Panc1 (cell line): ENCODE data around the gene MICALL1. TPM values are rescaled to one million over a fixed set of nuclear protein-coding genes. Genes with fewer than 3 reads are reported as not detected.
"Not testable (repeated sequence)": the region's sequence is repeated elsewhere in the genome, so short reads cannot be mapped to it uniquely, and the experiment has no call there.

Source experiments
- ATAC-seq: fragments of 200-7000 bp; cut with Tn5 transposase; 2 replicates; pipeline ENCODE4 v1.9.1; 2020; ENCODE audit warnings: mild to moderate bottlenecking, moderate library complexity
- BruUV-seq: library from RNA; stranded (reverse); fragments of 400-500 nt; replicated peaks from 2 replicates; lab custom pipeline; 2021; lab: Mats Ljungman, UMichigan
- CTCF ChIA-PET: fragments of 300-600 bp; sonication (Branson Sonifier 250); formaldehyde crosslinking; loops from one replicate; lab custom pipeline; 2022; ENCODE audit warnings: antibody characterized with exemption; lab: Charles Lee
- POLR2A ChIA-PET: fragments of 300-600 bp; sonication (Branson Sonifier 250); formaldehyde crosslinking; loops from one replicate; lab custom pipeline; 2022; ENCODE audit warnings: antibody characterized with exemption; lab: Charles Lee
- DNase-seq: peaks from one replicate; pipeline ENCODE4 v3.0.0-alpha.2; 2010; ENCODE audit warnings: low read depth, low spot score
- H3K27ac ChIP-seq: 2 replicates; pipeline ENCODE4 v1.5.1; 2011; ENCODE audit warnings: mild to moderate bottlenecking, low read length, inconsistent platforms
- H3K27me3 ChIP-seq: fragments of 200-500 bp; sonication (Bioruptor generic); 2 replicates; pipeline ENCODE4 v1.6.0; 2014; ENCODE audit warnings: low read length, inconsistent platforms; ENCODE audit not compliant: control insufficient read depth, insufficient read depth
- H3K36me3 ChIP-seq: fragments of 200-500 bp; sonication (Bioruptor generic); 2 replicates; pipeline ENCODE4 v1.5.1; 2014; ENCODE audit warnings: inconsistent platforms, mild to moderate bottlenecking, low read length, moderate library complexity; ENCODE audit not compliant: control insufficient read depth, insufficient read depth
- H3K4me1 ChIP-seq: 2 replicates; pipeline ENCODE4 v1.5.1; 2011; ENCODE audit warnings: inconsistent platforms, mild to moderate bottlenecking, low read length, moderate library complexity; ENCODE audit not compliant: control insufficient read depth, insufficient read depth
- H3K4me3 ChIP-seq, 2 experiments: 2 replicates each; pipeline ENCODE4 v1.5.1; 2011 to 2012; ENCODE audit warnings: low read depth in 2 of 2, low read length in 2 of 2, mild to moderate bottlenecking in 2 of 2, inconsistent platforms in 1 of 2, moderate library complexity in 1 of 2
- H3K9me3 ChIP-seq: fragments of 200-500 bp; sonication (Bioruptor generic); 2 replicates; pipeline ENCODE4 v1.5.1; 2014; ENCODE audit warnings: low read depth, mild to moderate bottlenecking, inconsistent platforms, low read length, moderate library complexity; ENCODE audit not compliant: control insufficient read depth, insufficient read depth
- POLR2AphosphoS5 ChIP-seq: IDR thresholded peaks from 2 replicates; pipeline ENCODE4 v1.6.1; 2012; ENCODE audit warnings: mild to moderate bottlenecking, low read depth, low read length, moderate library complexity
- SIN3A ChIP-seq: IDR thresholded peaks from 2 replicates; pipeline ENCODE4 v1.6.1; 2012; ENCODE audit warnings: low read depth, mild to moderate bottlenecking, low read length, moderate library complexity, borderline replicate concordance; ENCODE audit not compliant: insufficient read depth
- TCF7L2 ChIP-seq: IDR thresholded peaks from 2 replicates; pipeline ENCODE4 v1.6.1; 2011; ENCODE audit warnings: mild to moderate bottlenecking, low read depth, low read length, inconsistent platforms
- in situ Hi-C: cut with HindIII; loops from 2 replicates; pipeline ENCODE4 v1.10.0; 2016; ENCODE audit warnings: low sequenced_read_pairs, low pct_unique_long_range_greater_than_20kb
- intact Hi-C: fragments of 100-400 bp; cut with micrococcal nuclease; formaldehyde crosslinking; loops from one replicate; pipeline ENCODE4 v1.10.0; 2022; ENCODE audit not compliant: unreplicated experiment
- total RNA-seq: library from RNA; stranded (reverse); gene quantifications from one replicate; pipeline ENCODE4 v1.2.1, GENCODE V29; 2021; ENCODE audit not compliant: unreplicated experiment
- TF ChIP-seq, protein P1 (sequence below): fragments of 450-650 bp; IDR thresholded peaks from 2 replicates; pipeline ENCODE4 v1.5.1; 2017; ENCODE audit warnings: mild to moderate bottlenecking
- TF ChIP-seq, protein P2 (sequence below), 2 experiments: IDR thresholded peaks; 2 replicates each; pipeline ENCODE4 v1.6.1; 2011 to 2012; ENCODE audit warnings: low read depth in 2 of 2, control low read depth in 1 of 2, low read length in 1 of 2, mild to moderate bottlenecking in 1 of 2, moderate library complexity in 1 of 2; ENCODE audit not compliant: insufficient read depth in 1 of 2

Gene MICALL1
- total RNA-seq, 1 experiment from 2014 or later = 34.5 TPM

DNA sequence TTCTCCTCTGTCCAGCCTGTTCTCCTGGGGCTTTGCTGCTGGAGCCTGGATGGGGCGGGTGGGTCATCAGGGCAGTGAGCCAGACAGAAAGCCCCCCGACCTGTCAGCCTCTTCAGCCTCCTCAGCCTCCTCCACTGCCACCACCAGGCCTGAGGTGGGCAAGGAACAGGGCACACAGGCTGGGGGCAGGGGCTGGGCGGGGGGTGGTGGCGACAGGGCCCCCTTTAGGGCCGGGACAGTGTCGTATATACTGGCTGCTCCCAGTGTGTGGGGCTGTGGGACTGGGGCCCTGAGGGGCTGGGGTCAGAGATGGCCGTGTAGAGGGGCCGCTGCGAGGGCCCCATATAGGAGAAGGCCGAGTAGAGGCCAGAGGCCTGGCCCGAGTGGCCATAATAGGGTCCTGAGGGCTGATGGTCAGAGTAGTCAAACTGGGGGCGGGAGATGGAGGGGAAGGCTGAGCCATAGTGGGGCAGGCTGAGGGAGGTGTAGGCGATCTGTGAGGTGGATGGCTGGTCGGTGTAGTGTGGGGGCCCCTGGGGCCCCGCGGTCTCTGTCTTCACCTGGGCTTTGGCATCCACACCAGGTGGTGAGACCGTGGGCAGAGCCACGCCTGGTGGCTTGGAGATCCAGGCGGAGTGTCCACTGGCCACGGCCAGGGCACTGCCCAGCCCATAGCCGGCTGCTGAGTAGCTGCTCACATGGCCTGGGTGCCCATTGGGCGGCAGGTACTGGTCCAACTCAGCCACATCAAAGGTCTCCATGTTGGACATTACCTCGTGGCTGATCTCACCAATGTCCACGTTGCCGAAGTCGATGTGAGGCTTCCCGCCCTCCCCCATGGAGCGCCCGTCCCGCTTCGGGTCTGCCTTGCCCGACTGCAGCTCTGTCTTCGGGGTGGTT, 67.4 kb downstream of the MICALL1 start:
- Histone ChIP-seq H3K4me3 (no peak overlapping the region), H3K27me3 (no peaks in the 10 kb centered on the region), H3K4me1 (no peaks in the 10 kb centered on the region), H3K9me3 (no peaks in the 10 kb centered on the region), H3K36me3 (no peaks in the 10 kb centered on the region), H3K27ac (no peak overlapping the region)
- in situ Hi-C loops (no loop called here), intact Hi-C loops (no loop called here)
- ATAC-seq (no peak), DNase-seq (no peak)
- CTCF ChIA-PET = no interaction called here
- TF ChIP-seq SIN3A = no peak
- TF ChIP-seq TCF7L2 = no peak
- no peak for TF ChIP-seq POLR2AphosphoS5
- TF ChIP-seq, protein P1, sequence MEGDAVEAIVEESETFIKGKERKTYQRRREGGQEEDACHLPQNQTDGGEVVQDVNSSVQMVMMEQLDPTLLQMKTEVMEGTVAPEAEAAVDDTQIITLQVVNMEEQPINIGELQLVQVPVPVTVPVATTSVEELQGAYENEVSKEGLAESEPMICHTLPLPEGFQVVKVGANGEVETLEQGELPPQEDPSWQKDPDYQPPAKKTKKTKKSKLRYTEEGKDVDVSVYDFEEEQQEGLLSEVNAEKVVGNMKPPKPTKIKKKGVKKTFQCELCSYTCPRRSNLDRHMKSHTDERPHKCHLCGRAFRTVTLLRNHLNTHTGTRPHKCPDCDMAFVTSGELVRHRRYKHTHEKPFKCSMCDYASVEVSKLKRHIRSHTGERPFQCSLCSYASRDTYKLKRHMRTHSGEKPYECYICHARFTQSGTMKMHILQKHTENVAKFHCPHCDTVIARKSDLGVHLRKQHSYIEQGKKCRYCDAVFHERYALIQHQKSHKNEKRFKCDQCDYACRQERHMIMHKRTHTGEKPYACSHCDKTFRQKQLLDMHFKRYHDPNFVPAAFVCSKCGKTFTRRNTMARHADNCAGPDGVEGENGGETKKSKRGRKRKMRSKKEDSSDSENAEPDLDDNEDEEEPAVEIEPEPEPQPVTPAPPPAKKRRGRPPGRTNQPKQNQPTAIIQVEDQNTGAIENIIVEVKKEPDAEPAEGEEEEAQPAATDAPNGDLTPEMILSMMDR = no peak
- TF ChIP-seq, protein P2, sequence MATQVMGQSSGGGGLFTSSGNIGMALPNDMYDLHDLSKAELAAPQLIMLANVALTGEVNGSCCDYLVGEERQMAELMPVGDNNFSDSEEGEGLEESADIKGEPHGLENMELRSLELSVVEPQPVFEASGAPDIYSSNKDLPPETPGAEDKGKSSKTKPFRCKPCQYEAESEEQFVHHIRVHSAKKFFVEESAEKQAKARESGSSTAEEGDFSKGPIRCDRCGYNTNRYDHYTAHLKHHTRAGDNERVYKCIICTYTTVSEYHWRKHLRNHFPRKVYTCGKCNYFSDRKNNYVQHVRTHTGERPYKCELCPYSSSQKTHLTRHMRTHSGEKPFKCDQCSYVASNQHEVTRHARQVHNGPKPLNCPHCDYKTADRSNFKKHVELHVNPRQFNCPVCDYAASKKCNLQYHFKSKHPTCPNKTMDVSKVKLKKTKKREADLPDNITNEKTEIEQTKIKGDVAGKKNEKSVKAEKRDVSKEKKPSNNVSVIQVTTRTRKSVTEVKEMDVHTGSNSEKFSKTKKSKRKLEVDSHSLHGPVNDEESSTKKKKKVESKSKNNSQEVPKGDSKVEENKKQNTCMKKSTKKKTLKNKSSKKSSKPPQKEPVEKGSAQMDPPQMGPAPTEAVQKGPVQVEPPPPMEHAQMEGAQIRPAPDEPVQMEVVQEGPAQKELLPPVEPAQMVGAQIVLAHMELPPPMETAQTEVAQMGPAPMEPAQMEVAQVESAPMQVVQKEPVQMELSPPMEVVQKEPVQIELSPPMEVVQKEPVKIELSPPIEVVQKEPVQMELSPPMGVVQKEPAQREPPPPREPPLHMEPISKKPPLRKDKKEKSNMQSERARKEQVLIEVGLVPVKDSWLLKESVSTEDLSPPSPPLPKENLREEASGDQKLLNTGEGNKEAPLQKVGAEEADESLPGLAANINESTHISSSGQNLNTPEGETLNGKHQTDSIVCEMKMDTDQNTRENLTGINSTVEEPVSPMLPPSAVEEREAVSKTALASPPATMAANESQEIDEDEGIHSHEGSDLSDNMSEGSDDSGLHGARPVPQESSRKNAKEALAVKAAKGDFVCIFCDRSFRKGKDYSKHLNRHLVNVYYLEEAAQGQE (IDR thresholded peaks at IDR 0.05; ENCODE audit: insufficient read depth in 1 of 2, low read depth in 2 of 2, low read length in 1 of 2) = no peak
- POLR2A ChIA-PET = interaction anchor here (0.6 kb wide), 1 partner anchor 33 kb away, joined by 7 read pairs; no protein-coding TSS in a partner anchor
- no TSS peak for BruUV-seq

DNA sequence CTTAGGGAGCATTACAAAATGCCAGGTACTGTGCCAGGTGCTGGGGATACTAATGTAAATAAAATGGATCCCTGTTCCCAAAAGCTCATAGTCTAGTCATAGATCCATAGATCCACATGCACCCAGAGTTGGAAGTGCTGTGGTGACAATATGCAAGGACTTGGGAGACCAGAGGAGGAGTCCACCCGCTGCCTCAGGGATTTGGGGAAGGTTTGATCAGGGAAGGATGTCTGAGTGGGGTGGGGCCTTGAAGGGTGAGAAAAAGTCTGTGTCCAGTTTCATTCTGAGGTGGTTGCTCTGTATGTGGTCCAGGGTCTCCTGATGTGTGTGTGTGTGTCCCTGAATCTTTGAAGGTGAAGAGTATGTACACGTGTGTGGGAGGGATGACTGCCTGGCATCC, 69.1 kb downstream of the MICALL1 start:
- in situ Hi-C loops = no loop called here
- BruUV-seq = no TSS peak
- ChIA-PET POLR2A (no interaction called here), CTCF (no interaction called here)
- H3K36me3 ChIP-seq = no peaks in the 10 kb centered on the region
- H3K4me3 ChIP-seq = no peak overlapping the region
- DNase-seq (no peak), ATAC-seq (no peak)
- no peaks in the 10 kb centered on the region for H3K27me3 ChIP-seq
- no peaks in the 10 kb centered on the region for H3K9me3 ChIP-seq
- no peaks in the 10 kb centered on the region for H3K4me1 ChIP-seq
- intact Hi-C loops = no loop called here
- TF ChIP-seq TCF7L2 = no peak
- TF ChIP-seq, protein P1 = no peak
- TF ChIP-seq POLR2AphosphoS5 = no peak
- TF ChIP-seq SIN3A = no peak
- TF ChIP-seq, protein P2 (IDR thresholded peaks at IDR 0.05; ENCODE audit: insufficient read depth in 1 of 2, low read depth in 2 of 2, low read length in 1 of 2) = no peak
- H3K27ac ChIP-seq = no peak overlapping the region

DNA sequence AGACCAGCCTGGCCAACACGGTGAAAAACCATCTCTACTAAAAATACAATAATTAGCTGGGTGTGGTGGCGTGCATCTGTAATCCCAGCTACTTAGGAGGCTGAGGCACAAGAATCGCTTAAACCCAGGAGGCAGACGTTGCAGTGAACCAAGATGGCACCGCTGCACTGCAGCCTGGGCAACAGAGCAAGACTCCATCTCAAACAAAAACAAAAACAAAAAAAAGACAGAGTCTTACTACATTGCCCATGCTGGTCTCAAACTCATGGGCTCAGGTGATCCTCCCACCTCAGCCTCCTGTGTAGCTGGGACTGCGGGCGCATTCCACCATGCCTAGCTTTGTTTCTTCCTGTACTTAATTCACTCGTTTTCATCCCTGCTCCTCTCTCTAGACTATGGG, 69.9 kb downstream of the MICALL1 start:
- H3K27me3 ChIP-seq, CTCF ChIA-PET, BruUV-seq, POLR2A ChIA-PET, ATAC-seq, H3K9me3 ChIP-seq, H3K4me3 ChIP-seq, H3K27ac ChIP-seq, H3K36me3 ChIP-seq, in situ Hi-C loops, intact Hi-C loops, DNase-seq, H3K4me1 ChIP-seq: not testable (repeated sequence)
